ENCODE data around the gene NRBP1. TPM values are rescaled to one million over a fixed set of nuclear protein-coding genes. Genes with fewer than 3 reads are reported as not detected.

The NRBP1 gene
- total RNA-seq, 1 experiment from 2014 or later = 169 TPM

DNA sequence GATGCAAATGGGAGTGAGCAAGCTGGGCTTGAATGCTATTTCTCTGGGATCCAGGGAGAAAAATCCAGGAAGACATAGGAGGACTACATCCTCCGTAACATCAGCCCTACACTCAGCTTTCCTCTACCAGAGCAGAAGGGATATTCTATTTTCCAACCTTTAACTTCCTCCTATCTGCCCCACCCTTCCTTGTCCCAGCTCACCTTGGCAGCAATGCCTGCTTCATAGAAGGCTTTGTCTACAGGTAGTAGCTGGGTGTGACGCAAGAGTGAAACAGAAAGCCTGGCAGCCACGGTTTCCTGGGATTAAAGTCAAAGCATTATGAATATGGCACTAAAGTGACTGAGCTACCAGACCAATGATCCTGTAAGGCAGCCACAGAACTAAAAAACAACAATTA lies 17.6 kb downstream of the NRBP1 start:
- intact Hi-C loops (cut with micrococcal nuclease; ENCODE audit: unreplicated experiment) = no loop called here
- Mint-ChIP-seq H3K27me3 (ENCODE audit: insufficient read depth, unreplicated experiment) (no peaks in the 10 kb centered on the region), H3K4me1 (ENCODE audit: low read depth, unreplicated experiment) (peaks cover 13% of the 10 kb centered on the region), H3K27ac (ENCODE audit: unreplicated experiment) (no peak overlapping the region), H3K4me3 (ENCODE audit: unreplicated experiment) (no peak overlapping the region), H3K9me3 (ENCODE audit: unreplicated experiment) (no peaks in the 10 kb centered on the region), H3K36me3 (ENCODE audit: insufficient read depth, unreplicated experiment) (peaks cover 39% of the 10 kb centered on the region)
- no peaks in the 10 kb centered on the region for H3K27me3 ChIP-seq (replicated peaks; ENCODE audit: control insufficient read depth, insufficient read depth, low read length)
- DNase-seq = peak in 1 of 2 experiments; percentile 54
- BruUV-seq (replicated peaks) = no TSS peak
- H3K9me3 ChIP-seq = no peaks in the 10 kb centered on the region
- TF ChIP-seq, protein P1, sequence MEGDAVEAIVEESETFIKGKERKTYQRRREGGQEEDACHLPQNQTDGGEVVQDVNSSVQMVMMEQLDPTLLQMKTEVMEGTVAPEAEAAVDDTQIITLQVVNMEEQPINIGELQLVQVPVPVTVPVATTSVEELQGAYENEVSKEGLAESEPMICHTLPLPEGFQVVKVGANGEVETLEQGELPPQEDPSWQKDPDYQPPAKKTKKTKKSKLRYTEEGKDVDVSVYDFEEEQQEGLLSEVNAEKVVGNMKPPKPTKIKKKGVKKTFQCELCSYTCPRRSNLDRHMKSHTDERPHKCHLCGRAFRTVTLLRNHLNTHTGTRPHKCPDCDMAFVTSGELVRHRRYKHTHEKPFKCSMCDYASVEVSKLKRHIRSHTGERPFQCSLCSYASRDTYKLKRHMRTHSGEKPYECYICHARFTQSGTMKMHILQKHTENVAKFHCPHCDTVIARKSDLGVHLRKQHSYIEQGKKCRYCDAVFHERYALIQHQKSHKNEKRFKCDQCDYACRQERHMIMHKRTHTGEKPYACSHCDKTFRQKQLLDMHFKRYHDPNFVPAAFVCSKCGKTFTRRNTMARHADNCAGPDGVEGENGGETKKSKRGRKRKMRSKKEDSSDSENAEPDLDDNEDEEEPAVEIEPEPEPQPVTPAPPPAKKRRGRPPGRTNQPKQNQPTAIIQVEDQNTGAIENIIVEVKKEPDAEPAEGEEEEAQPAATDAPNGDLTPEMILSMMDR (IDR thresholded peaks at IDR 0.05; ENCODE audit: insufficient read depth in 1 of 2, low read depth in 1 of 2, low read length in 1 of 2, severe bottlenecking in 1 of 2, unreplicated experiment in 1 of 2) = no peak
- no peaks in the 10 kb centered on the region; the same call in 1 of the 2 replicates for H3K36me3 ChIP-seq (ENCODE audit: control insufficient read depth, insufficient read depth, low read length)
- CTCF ChIA-PET = interaction anchor here (0.6 kb wide), 1 partner anchor 647 kb away, joined by 9 read pairs; no protein-coding TSS in a partner anchor
- POLR2A ChIA-PET = interaction anchor here (0.7 kb wide), 1 partner anchor 137 kb away, joined by 6 read pairs; the partner anchor contains the start of gene ZNF512
- H3K4me1 ChIP-seq = no peaks in the 10 kb centered on the region
- no peak overlapping the region for H3K4me3 ChIP-seq (ENCODE audit: low read depth, low read length)

DNA sequence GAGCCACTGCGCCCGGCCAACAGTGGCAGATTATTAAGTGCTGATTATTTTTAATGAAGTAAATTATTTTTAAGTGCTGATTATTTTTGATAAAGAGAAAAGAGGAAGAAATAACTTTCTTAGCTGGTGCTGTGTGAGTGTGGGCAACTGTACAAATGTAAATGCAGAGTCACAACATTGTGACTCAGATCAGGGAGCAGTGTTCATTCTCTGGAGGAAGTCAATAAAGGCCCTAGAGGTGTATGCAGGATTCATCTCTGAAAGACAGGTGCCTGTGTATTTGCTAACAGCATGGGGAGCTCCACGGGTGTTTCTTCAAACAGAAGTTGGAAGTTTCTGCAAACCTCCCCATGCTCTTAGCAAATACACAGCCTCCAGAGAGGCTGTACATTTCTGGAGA lies 19.9 kb downstream of the NRBP1 start:
- CTCF ChIA-PET = no interaction called here
- H3K4me1 Mint-ChIP-seq (ENCODE audit: low read depth, unreplicated experiment) = peaks cover 1% of the 10 kb centered on the region
- H3K27ac Mint-ChIP-seq (ENCODE audit: unreplicated experiment) = no peak overlapping the region
- intact Hi-C loops (cut with micrococcal nuclease; ENCODE audit: unreplicated experiment) = no loop called here
- H3K9me3 ChIP-seq = no peaks in the 10 kb centered on the region
- no peaks in the 10 kb centered on the region for H3K27me3 Mint-ChIP-seq (ENCODE audit: insufficient read depth, unreplicated experiment)
- H3K4me3 ChIP-seq (ENCODE audit: low read depth, low read length) = no peak overlapping the region
- POLR2A ChIA-PET = no interaction called here
- H3K36me3 Mint-ChIP-seq (ENCODE audit: insufficient read depth, unreplicated experiment) = peaks cover 18% of the 10 kb centered on the region
- no TSS peak for BruUV-seq (replicated peaks)
- H3K36me3 ChIP-seq (ENCODE audit: control insufficient read depth, insufficient read depth, low read length) = no peaks in the 10 kb centered on the region
- H3K4me1 ChIP-seq = no peaks in the 10 kb centered on the region
- H3K27me3 ChIP-seq (replicated peaks; ENCODE audit: control insufficient read depth, insufficient read depth, low read length) = no peaks in the 10 kb centered on the region
- DNase-seq = no peak
- TF ChIP-seq, protein P1 (IDR thresholded peaks at IDR 0.05; ENCODE audit: insufficient read depth in 1 of 2, low read depth in 1 of 2, low read length in 1 of 2, severe bottlenecking in 1 of 2, unreplicated experiment in 1 of 2) = no peak
- H3K9me3 Mint-ChIP-seq (ENCODE audit: unreplicated experiment) = no peaks in the 10 kb centered on the region
- H3K4me3 Mint-ChIP-seq (ENCODE audit: unreplicated experiment) = no peak overlapping the region

DNA sequence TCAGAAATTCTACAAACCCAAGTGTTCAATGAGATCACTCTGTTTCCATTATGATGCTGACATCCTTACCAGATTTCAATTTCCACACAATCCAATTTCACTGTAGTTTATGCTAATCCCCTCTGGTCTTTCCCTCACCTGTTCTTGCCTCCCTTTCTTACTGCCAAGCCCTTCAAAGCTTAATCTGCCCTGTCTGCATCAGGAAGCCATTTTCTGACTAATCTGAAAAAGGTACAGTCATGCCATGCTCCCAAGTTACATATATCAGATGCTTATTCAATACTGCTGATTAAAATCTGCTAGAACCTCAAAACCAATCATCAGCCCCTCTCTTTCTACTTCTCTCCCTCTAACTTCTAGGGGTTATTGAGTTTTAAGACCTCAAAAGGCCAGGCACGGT lies 22.7 kb downstream of the NRBP1 start:
- intact Hi-C loops (cut with micrococcal nuclease; ENCODE audit: unreplicated experiment) = no loop called here

More for the DNA sequence above, 22.7 kb downstream of the NRBP1 start:
- no peaks in the 10 kb centered on the region for H3K4me1 ChIP-seq
- CTCF ChIA-PET = no interaction called here
- POLR2A ChIA-PET = no interaction called here
- Mint-ChIP-seq H3K27ac (ENCODE audit: unreplicated experiment) (no peak overlapping the region), H3K4me1 (ENCODE audit: low read depth, unreplicated experiment) (no peaks in the 10 kb centered on the region), H3K4me3 (ENCODE audit: unreplicated experiment) (no peak overlapping the region), H3K27me3 (ENCODE audit: insufficient read depth, unreplicated experiment) (no peaks in the 10 kb centered on the region), H3K9me3 (ENCODE audit: unreplicated experiment) (no peaks in the 10 kb centered on the region), H3K36me3 (ENCODE audit: insufficient read depth, unreplicated experiment) (peaks cover 1% of the 10 kb centered on the region)
- BruUV-seq (replicated peaks) = no TSS peak
- TF ChIP-seq, protein P1 (IDR thresholded peaks at IDR 0.05; ENCODE audit: insufficient read depth in 1 of 2, low read depth in 1 of 2, low read length in 1 of 2, severe bottlenecking in 1 of 2, unreplicated experiment in 1 of 2) = no peak
- no peaks in the 10 kb centered on the region for H3K9me3 ChIP-seq
- H3K36me3 ChIP-seq (ENCODE audit: control insufficient read depth, insufficient read depth, low read length) = no peaks in the 10 kb centered on the region
- H3K4me3 ChIP-seq (ENCODE audit: low read depth, low read length) = no peak overlapping the region
- DNase-seq = no peak
- no peaks in the 10 kb centered on the region for H3K27me3 ChIP-seq (replicated peaks; ENCODE audit: control insufficient read depth, insufficient read depth, low read length)

Data from Caco-2 (cell line).